Neural progenitor cell (in vitro differentiated cells): ENCODE data around the gene CTSC.

ENCODE experiments used
- CTCF ChIP-seq: fragments of 200-600 bp; sonication (generic); IDR thresholded peaks from 2 replicates; pipeline ENCODE4 v1.5.1; 2017; ENCODE audit warnings: antibody characterized with exemption, mild to moderate bottlenecking
- EZH2 ChIP-seq: fragments of 200-600 bp; sonication (generic); IDR thresholded peaks from 2 replicates; pipeline ENCODE4 v1.6.1; 2017; ENCODE audit warnings: antibody characterized with exemption, mild to moderate bottlenecking, moderate library complexity
- EZH2phosphoT487 ChIP-seq: fragments of 200-600 bp; sonication (generic); IDR thresholded peaks from 2 replicates; pipeline ENCODE4 v1.6.1; 2017; ENCODE audit warnings: antibody characterized with exemption

DNA sequence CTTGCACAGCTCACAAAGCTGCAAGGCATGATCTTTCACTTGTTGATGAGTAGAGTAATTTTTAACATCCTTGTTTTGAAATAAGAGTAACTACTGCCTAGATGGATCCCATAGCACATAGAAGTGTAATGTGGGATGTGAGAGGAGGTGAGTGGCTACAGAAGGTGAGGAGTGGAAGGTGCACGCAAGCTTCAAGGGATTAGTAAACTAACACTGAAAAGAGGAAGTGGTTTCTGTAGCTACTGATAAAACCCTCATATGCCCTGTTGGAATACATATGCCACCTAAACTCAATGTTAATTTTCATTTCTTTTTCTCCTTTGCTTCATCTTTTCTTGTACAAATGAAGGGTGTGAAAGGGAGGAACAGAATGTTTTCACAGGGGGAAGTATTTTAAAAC lies 22.0 kb upstream of the CTSC start:
- TF ChIP-seq CTCF (no peak), EZH2 (no peak), EZH2phosphoT487 (no peak)
